GM10266 (cell line): ENCODE results near the gene VEGFB.

Experiments
- DNase-seq: peaks from one replicate; pipeline ENCODE4 v3.0.0; 2012; ENCODE audit errors: extremely low spot score
- CTCF ChIP-seq: IDR thresholded peaks from 2 replicates; pipeline ENCODE4 v1.5.1; 2012; ENCODE audit warnings: mild to moderate bottlenecking, low read depth; ENCODE audit not compliant: control insufficient read depth, insufficient read depth; ENCODE audit errors: missing control alignments

VEGFB gene

GRCh38 chr11:64233913-64234586 is at the start of gene VEGFB:
TSS of gene VEGFB (plus strand) at chr11:64234584. CDS start at chr11:64234834, 250 bp downstream.
- peak; percentile 92 for DNase-seq
- TF ChIP-seq CTCF: no peak

- peak; percentile 1 for TF ChIP-seq CTCF
- peak; percentile 53 for DNase-seq
Observed at GRCh38 chr11:64185175-64185692, 49.1 kb upstream of the VEGFB start.

- peak; percentile 99 for DNase-seq
- TF ChIP-seq CTCF: peak; percentile 35
Observed at GRCh38 chr11:64185693-64186491, 48.5 kb upstream of the VEGFB start, which contains the start of gene STIP1. TSS of gene STIP1 (plus strand) at chr11:64186171. CDS start at chr11:64186262, 91 bp downstream.

- DNase-seq: no peak
- TF ChIP-seq CTCF: no peak
Observed at GRCh38 chr11:64186492-64187165, 47.8 kb upstream of the VEGFB start.

GRCh38 chr11:64192434-64192833 is 42.0 kb upstream of the VEGFB start:
- no peak for DNase-seq
- no peak for TF ChIP-seq CTCF

GRCh38 chr11:64196626-64197025 is 37.8 kb upstream of the VEGFB start:
- DNase-seq: no peak
- no peak for TF ChIP-seq CTCF
